HepG2 (cell line): ENCODE data around the gene NGDN. TPM values are rescaled to one million over a fixed set of nuclear protein-coding genes. Genes with fewer than 3 reads are reported as not detected.

ENCODE experiments used
- BRCA1 ChIP-seq: sonication (generic); formaldehyde crosslinking; IDR thresholded peaks from 2 replicates; pipeline ENCODE4 v1.4.0; 2020; ENCODE audit warnings: missing genetic modification reagents
- CHCHD3 ChIP-seq: sonication (generic); formaldehyde crosslinking; IDR thresholded peaks from 2 replicates; pipeline ENCODE4 v1.8.0; 2022; ENCODE audit warnings: mild to moderate bottlenecking, missing genetic modification reagents, moderate library complexity
- CHD2 ChIP-seq: IDR thresholded peaks from 2 replicates; pipeline ENCODE4 v1.6.1; 2011; ENCODE audit warnings: low read depth, low read length, improper control_type of control experiment
- GTF2F1 ChIP-seq: fragments of 150-350 bp; IDR thresholded peaks from 2 replicates; pipeline ENCODE4 v1.6.1; 2014; ENCODE audit warnings: low read length
- IRF2 ChIP-seq: IDR thresholded peaks from 2 replicates; pipeline ENCODE4 v1.6.1; 2018; ENCODE audit warnings: missing genetic modification reagents, missing compliant biosample characterization
- KDM4B ChIP-seq: sonication (generic); formaldehyde crosslinking; IDR thresholded peaks from 2 replicates; pipeline ENCODE4 v1.4.0; 2020; ENCODE audit warnings: missing genetic modification reagents
- MXI1 ChIP-seq: IDR thresholded peaks from 3 replicates; pipeline ENCODE4 v1.6.1; 2012; ENCODE audit warnings: low read depth, low read length, inconsistent platforms, borderline replicate concordance
- NR2F6 ChIP-seq, 2 experiments: IDR thresholded peaks; 2 replicates each; pipeline ENCODE4 v1.6.1; 2016; ENCODE audit warnings: antibody characterized with exemption in 1 of 2, mild to moderate bottlenecking in 1 of 2
- PHF21A ChIP-seq: sonication (generic); formaldehyde crosslinking; IDR thresholded peaks from 2 replicates; pipeline ENCODE4 v1.5.0; 2020; ENCODE audit warnings: mild to moderate bottlenecking, missing genetic modification reagents
- PTBP1 ChIP-seq: fragments of 200-400 bp; formaldehyde crosslinking; IDR thresholded peaks from 2 replicates; pipeline ENCODE4 v1.6.1; 2018; ENCODE audit warnings: low read length, low read depth; ENCODE audit not compliant: poor library complexity, severe bottlenecking
- SAP130 ChIP-seq: IDR thresholded peaks from 2 replicates; pipeline ENCODE4 v1.6.1; 2016; ENCODE audit warnings: low read depth
- SMARCE1 ChIP-seq: fragments of 450-650 bp; IDR thresholded peaks from 2 replicates; pipeline ENCODE4 v1.6.1; 2017; ENCODE audit warnings: borderline replicate concordance
- SMYD3 ChIP-seq: sonication (generic); formaldehyde crosslinking; IDR thresholded peaks from 2 replicates; pipeline ENCODE4 v1.8.1; 2023; ENCODE audit warnings: mild to moderate bottlenecking, missing genetic modification reagents
- SYNCRIP ChIP-seq: fragments of 200-400 bp; formaldehyde crosslinking; IDR thresholded peaks from 2 replicates; pipeline ENCODE4 v1.6.1; 2018; ENCODE audit warnings: mild to moderate bottlenecking, low read depth, low read length; ENCODE audit not compliant: insufficient read depth
- TEAD3 ChIP-seq: optimal IDR thresholded peaks from 2 replicates; pipeline ENCODE3; 2016; ENCODE audit warnings: borderline replicate concordance
- YEATS4 ChIP-seq: sonication (generic); formaldehyde crosslinking; IDR thresholded peaks from 2 replicates; pipeline ENCODE4 v1.4.0; 2020; ENCODE audit warnings: missing genetic modification reagents, borderline replicate concordance
- ZBTB7A ChIP-seq: sonication (generic); formaldehyde crosslinking; IDR thresholded peaks from 2 replicates; pipeline ENCODE4 v1.8.0; 2022; ENCODE audit warnings: mild to moderate bottlenecking, missing genetic modification reagents
- ZFY ChIP-seq: sonication (generic); formaldehyde crosslinking; IDR thresholded peaks from 2 replicates; pipeline ENCODE4 v1.4.0; 2020; ENCODE audit warnings: missing genetic modification reagents
- ZNF207 ChIP-seq: fragments of 450-650 bp; IDR thresholded peaks from 2 replicates; pipeline ENCODE4 v1.6.1; 2016; ENCODE audit warnings: antibody characterized with exemption, borderline replicate concordance
- ZNF274 ChIP-seq: sonication (generic); formaldehyde crosslinking; IDR thresholded peaks from 2 replicates; pipeline ENCODE4 v1.5.1; 2020; ENCODE audit warnings: mild to moderate bottlenecking, missing genetic modification reagents
- ZNF33B ChIP-seq: sonication (generic); formaldehyde crosslinking; IDR thresholded peaks from 2 replicates; pipeline ENCODE4 v1.5.1; 2020; ENCODE audit warnings: mild to moderate bottlenecking, missing genetic modification reagents
- ZNF383 ChIP-seq: sonication (generic); formaldehyde crosslinking; IDR thresholded peaks from 2 replicates; pipeline ENCODE4 v1.4.0; 2020; ENCODE audit warnings: missing genetic modification reagents, mild to moderate bottlenecking, borderline replicate concordance
- ZNF441 ChIP-seq: sonication (generic); formaldehyde crosslinking; IDR thresholded peaks from 2 replicates; pipeline ENCODE4 v1.7.0; 2021; ENCODE audit warnings: missing genetic modification reagents, borderline replicate concordance
- ZNF572 ChIP-seq: sonication (generic); formaldehyde crosslinking; IDR thresholded peaks from 2 replicates; pipeline ENCODE4 v1.5.1; 2020; ENCODE audit warnings: mild to moderate bottlenecking, missing genetic modification reagents
- ZNF607 ChIP-seq: sonication (generic); formaldehyde crosslinking; IDR thresholded peaks from 2 replicates; pipeline ENCODE4 v1.5.1; 2020; ENCODE audit warnings: missing genetic modification reagents, mild to moderate bottlenecking, borderline replicate concordance
- ZNF615 ChIP-seq: sonication (generic); formaldehyde crosslinking; IDR thresholded peaks from 2 replicates; pipeline ENCODE4 v1.5.0; 2020; ENCODE audit warnings: mild to moderate bottlenecking, missing genetic modification reagents, borderline replicate concordance
- ZNF773 ChIP-seq: sonication (generic); formaldehyde crosslinking; IDR thresholded peaks from 2 replicates; pipeline ENCODE4 v1.4.0; 2020; ENCODE audit warnings: missing genetic modification reagents, borderline replicate concordance
- ZSCAN25 ChIP-seq: sonication (generic); formaldehyde crosslinking; IDR thresholded peaks from 2 replicates; pipeline ENCODE4 v1.8.0; 2022; ENCODE audit warnings: mild to moderate bottlenecking, missing genetic modification reagents
- polyA plus RNA-seq, 8 experiments: library from polyadenylated mRNA; depleted of rRNA in 3 of 8; stranded (reverse) in 7 of 8; unstranded in 1 of 8; fragments of >200 nt; fragmentation: Illumina TruSeq in 4 of 8; extraction: Trizol in 4 of 8; gene quantifications; 2 replicates each; pipeline versions ENCODE4 v1.2.1 to v1.2.3, GENCODE V29; 2011 to 2016; ENCODE audit warnings: low read depth in 4 of 8, missing spikeins in 1 of 8, mixed read lengths in 1 of 8; ENCODE audit not compliant: insufficient read depth in 1 of 8
- total RNA-seq, 5 experiments: library from RNA; depleted of rRNA; stranded (reverse); fragments of >200 nt; fragmentation: Illumina TruSeq; extraction: Trizol; gene quantifications; 2 replicates each; pipeline ENCODE4 v1.2.3, GENCODE V29; 2016; ENCODE audit warnings: low read depth in 1 of 5
- TF ChIP-seq, protein P1 (sequence below): sonication (generic); formaldehyde crosslinking; IDR thresholded peaks from 2 replicates; pipeline ENCODE4 v1.5.0; 2020; ENCODE audit warnings: mild to moderate bottlenecking, missing genetic modification reagents
- TF ChIP-seq, protein P2 (sequence below): sonication (generic); formaldehyde crosslinking; IDR thresholded peaks from 2 replicates; pipeline ENCODE4 v1.8.1; 2023; ENCODE audit warnings: mild to moderate bottlenecking, inconsistent platforms, moderate library complexity, missing genetic modification reagents, borderline replicate concordance

NGDN gene
- total and polyA plus RNA-seq, 2 of the 13 experiments (the other 11 are each of a cell fraction or from before 2014, with no cell fraction given), result 154 to 216 TPM

DNA sequence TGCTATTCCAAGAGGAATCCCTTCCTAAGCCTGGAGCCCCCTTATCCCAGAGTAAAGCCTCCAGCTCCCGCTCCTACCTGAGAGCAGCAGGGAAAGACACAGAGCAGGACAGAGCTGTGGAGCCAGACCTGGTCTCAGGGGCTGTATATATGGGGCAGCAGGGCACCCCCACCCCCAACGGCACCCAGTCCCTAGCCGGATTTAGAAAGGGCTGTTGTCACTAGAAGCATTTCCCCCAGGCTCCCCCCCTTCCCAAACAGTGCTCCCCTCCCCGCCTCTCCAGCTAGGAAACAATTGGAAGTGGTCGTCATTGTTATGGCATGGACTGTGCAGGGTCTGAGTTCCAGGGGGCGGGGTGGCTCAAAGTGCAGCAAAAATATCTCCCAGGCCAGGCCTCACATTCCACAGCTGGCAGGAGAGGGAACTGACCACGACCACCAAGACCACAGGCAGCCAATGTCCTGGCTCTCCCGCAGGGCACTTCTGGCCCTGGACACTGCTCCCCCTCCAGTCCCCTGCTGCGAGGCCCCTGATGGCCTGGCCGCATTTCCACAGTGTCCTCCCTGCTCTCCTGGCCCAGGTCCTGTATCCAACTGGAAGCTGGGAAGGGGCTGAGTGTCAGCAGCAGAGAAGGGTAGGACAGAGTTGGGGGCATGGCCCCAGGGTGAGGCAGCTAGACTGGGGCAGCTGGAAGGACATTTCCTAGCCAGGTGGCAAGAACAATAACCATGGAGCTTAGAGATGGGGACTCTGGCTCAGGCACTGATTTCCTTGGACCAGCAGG lies 33.8 kb upstream of the NGDN start, which contains the start of gene MYH7 (continued):
- no peak for TF ChIP-seq IRF2
- TF ChIP-seq SAP130, result peak; percentile 37; the same call in 1 of the 2 replicates
- TF ChIP-seq CHD2, result no peak
- 0 out of 2 replicates have a peak, but pooled peaks have one; percentile 31 for TF ChIP-seq ZNF441 (CRISPR knock-in tag)
- no peak for TF ChIP-seq MXI1
- TF ChIP-seq ZNF615, result no peak
- TF ChIP-seq, protein P1, sequence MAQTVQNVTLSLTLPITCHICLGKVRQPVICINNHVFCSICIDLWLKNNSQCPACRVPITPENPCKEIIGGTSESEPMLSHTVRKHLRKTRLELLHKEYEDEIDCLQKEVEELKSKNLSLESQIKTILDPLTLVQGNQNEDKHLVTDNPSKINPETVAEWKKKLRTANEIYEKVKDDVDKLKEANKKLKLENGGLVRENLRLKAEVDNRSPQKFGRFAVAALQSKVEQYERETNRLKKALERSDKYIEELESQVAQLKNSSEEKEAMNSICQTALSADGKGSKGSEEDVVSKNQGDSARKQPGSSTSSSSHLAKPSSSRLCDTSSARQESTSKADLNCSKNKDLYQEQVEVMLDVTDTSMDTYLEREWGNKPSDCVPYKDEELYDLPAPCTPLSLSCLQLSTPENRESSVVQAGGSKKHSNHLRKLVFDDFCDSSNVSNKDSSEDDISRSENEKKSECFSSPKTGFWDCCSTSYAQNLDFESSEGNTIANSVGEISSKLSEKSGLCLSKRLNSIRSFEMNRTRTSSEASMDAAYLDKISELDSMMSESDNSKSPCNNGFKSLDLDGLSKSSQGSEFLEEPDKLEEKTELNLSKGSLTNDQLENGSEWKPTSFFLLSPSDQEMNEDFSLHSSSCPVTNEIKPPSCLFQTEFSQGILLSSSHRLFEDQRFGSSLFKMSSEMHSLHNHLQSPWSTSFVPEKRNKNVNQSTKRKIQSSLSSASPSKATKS (CRISPR knock-in tag), result no peak
- TF ChIP-seq CHCHD3 (CRISPR knock-in tag), result 0 out of 2 replicates have a peak, but pooled peaks have one; percentile 45
- TF ChIP-seq, protein P2, sequence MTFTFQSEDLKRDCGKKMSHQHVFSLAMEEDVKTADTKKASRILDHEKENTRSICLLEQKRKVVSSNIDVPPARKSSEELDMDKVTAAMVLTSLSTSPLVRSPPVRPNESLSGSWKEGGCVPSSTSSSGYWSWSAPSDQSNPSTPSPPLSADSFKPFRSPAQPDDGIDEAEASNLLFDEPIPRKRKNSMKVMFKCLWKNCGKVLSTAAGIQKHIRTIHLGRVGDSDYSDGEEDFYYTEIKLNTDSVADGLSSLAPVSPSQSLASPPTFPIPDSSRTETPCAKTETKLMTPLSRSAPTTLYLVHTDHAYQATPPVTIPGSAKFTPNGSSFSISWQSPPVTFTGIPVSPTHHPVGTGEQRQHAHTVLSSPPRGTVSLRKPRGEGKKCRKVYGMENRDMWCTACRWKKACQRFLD (CRISPR knock-in tag), result peak; percentile 52; the same call in 1 of the 2 replicates
- no peak for TF ChIP-seq ZNF607
- TF ChIP-seq ZNF207, result no peak
- peak; percentile 51; the same call in 1 of the 2 replicates for TF ChIP-seq ZFY
- no peak for TF ChIP-seq YEATS4 (CRISPR knock-in tag)
- TF ChIP-seq SYNCRIP, result no peak
- TF ChIP-seq ZBTB7A (CRISPR knock-in tag), result peak; percentile 99
- 0 out of 2 replicates have a peak, but pooled peaks have one; percentile 51 for TF ChIP-seq ZSCAN25 (CRISPR knock-in tag)
- TF ChIP-seq SMARCE1, result no peak
- TF ChIP-seq ZNF383 (CRISPR knock-in tag), result peak; percentile 22; the same call in 1 of the 2 replicates
- TF ChIP-seq ZNF33B, result peak; percentile 36; the same call in 1 of the 2 replicates
- no peak for TF ChIP-seq NR2F6 (IDR thresholded peaks at IDR 0.05)
- TF ChIP-seq NR2F6 (CRISPR knock-in tag; IDR thresholded peaks at IDR 0.05), result peak; percentile 37; the same call in 1 of the 2 replicates
- 0 out of 2 replicates have a peak, but pooled peaks have one; percentile 82 for TF ChIP-seq ZNF572
- TF ChIP-seq ZNF773 (CRISPR knock-in tag), result no peak
- TF ChIP-seq PTBP1, result no peak
- no peak for TF ChIP-seq GTF2F1
- no peak for TF ChIP-seq BRCA1 (CRISPR knock-in tag)
- no peak for TF ChIP-seq KDM4B (CRISPR knock-in tag)
- peak; percentile 69; the same call in 1 of the 2 replicates for TF ChIP-seq PHF21A (CRISPR knock-in tag)
- TF ChIP-seq SMYD3 (CRISPR knock-in tag), result no peak
- TF ChIP-seq TEAD3 (CRISPR knock-in tag), result peak; percentile 95
- peak; percentile 44; the same call in 1 of the 2 replicates for TF ChIP-seq ZNF274 (CRISPR knock-in tag)
